HG03175 (cell line): Measurements from ENCODE around the gene SPAG8.

Experiments used
- ATAC-seq: cut with Tn5 transposase; IDR thresholded peaks from one replicate; pipeline ENCODE4 v1.9.1; 2021; ENCODE audit warnings: mild to moderate bottlenecking, moderate library complexity; ENCODE audit not compliant: unreplicated experiment

SPAG8 gene

GRCh38 chr9:35781066-35781465 is 31.0 kb downstream of the SPAG8 start:
- no peak for ATAC-seq

GRCh38 chr9:35778496-35778895 is 33.6 kb downstream of the SPAG8 start:
- ATAC-seq: no peak

- no peak for ATAC-seq
These were observed 36.0 kb downstream of the SPAG8 start for GRCh38 chr9:35776018-35776417.

- ATAC-seq: no peak
These were observed 37.0 kb downstream of the SPAG8 start for GRCh38 chr9:35774907-35775635.

GRCh38 chr9:35771943-35772342 is 40.1 kb downstream of the SPAG8 start:
- ATAC-seq: no peak

- no peak for ATAC-seq
These were observed 40.5 kb downstream of the SPAG8 start for GRCh38 chr9:35771534-35771933.

GRCh38 chr9:35771075-35771433 is 41.0 kb downstream of the SPAG8 start:
- no peak for ATAC-seq

- ATAC-seq: no peak
These were observed 42.3 kb downstream of the SPAG8 start for GRCh38 chr9:35769763-35770162.

- no peak for ATAC-seq
These were observed 44.6 kb downstream of the SPAG8 start for GRCh38 chr9:35767458-35767857.

GRCh38 chr9:35766997-35767396 is 45.1 kb downstream of the SPAG8 start:
- no peak for ATAC-seq

GRCh38 chr9:35763803-35764202 is 48.3 kb downstream of the SPAG8 start:
- ATAC-seq: no peak

- ATAC-seq: no peak
These were observed 48.9 kb downstream of the SPAG8 start for GRCh38 chr9:35763181-35763580.

GRCh38 chr9:35760651-35761050 is 51.4 kb downstream of the SPAG8 start:
- ATAC-seq: no peak

GRCh38 chr9:35759795-35760194 is 52.3 kb downstream of the SPAG8 start:
- ATAC-seq: no peak
